ENCODE results near the gene YY1AP1.
"Not testable (repeated sequence)": the region's sequence is repeated elsewhere in the genome, so short reads cannot be mapped to it uniquely, and the experiment has no call there.

Gene YY1AP1

DNA sequence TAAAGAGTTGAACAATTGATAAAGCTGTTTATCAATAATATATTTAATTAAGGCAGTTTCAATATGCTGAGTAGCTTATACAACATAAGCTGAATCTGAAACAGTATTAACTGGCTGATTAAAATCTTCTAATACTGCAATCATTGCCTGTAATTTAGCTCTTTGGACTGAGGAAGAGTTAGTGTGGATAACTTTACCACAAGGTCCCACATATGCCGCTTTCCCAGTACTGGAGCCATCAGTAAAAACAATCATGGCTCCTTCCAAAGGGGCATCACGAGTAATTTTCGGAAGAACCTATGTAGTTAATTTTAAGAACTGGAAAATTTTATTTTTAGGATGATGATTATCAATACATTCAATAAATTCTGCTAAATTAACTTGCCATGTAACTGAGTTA, 7.0 kb upstream of the YY1AP1 start:
- in situ Hi-C loops (cut with HindIII; ENCODE audit: low sequenced_read_pairs) = no loop called here

DNA sequence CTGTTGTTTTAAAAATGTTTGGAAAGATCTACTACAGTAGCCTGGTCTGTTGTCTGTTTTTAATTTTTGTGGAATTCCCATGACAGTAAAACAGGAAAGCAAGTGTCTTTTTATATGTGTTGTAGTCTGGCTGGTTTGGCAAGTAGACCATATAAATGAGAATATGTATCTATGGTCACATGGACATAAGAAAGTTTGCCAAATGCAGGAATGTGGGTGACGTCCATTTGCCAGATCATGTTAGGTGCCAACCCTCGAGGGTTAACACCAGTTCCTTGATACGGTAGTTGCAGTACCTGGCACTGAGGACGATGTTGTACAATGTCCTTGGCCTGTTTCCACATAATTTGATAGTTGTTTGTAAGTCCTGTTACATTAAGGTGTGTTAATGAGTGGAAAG, 6.5 kb upstream of the YY1AP1 start:
- in situ Hi-C loops (cut with HindIII; ENCODE audit: low sequenced_read_pairs) = no loop called here

DNA sequence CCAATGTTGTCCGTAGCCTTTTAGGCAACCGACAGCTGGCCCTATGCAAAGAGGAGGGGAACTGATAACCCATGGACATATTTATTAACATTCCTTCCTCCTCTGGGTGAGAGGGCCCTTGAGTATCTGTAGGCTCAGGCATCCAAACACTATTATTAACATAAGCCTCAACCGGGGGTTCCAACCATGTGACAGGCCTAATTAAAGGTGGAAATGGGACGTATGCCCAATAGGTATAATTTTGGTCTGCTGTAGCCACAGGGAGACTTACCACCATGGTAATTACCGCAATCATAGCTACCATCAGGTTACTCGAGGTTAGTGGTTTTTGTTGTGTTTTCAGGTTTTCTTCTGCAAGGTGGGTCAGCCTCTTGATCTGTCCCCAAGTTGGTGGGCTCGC, 5.6 kb upstream of the YY1AP1 start:
- in situ Hi-C loops (cut with HindIII; ENCODE audit: low sequenced_read_pairs) = no loop called here

- in situ Hi-C loops (cut with HindIII; ENCODE audit: low sequenced_read_pairs) = no loop called here
Measured at GRCh38 chr1:155691992-155692528, 3.5 kb upstream of the YY1AP1 start.

GRCh38 chr1:155689081-155689607, 570 bp upstream of the YY1AP1 start, which contains the start of gene DAP3:
Gene DAP3 (plus strand): TSS chr1:155689091. CDS start chr1:155709780, 20,689 bp downstream.
- in situ Hi-C loops (cut with HindIII; ENCODE audit: low sequenced_read_pairs) = not testable (repeated sequence)

DNA sequence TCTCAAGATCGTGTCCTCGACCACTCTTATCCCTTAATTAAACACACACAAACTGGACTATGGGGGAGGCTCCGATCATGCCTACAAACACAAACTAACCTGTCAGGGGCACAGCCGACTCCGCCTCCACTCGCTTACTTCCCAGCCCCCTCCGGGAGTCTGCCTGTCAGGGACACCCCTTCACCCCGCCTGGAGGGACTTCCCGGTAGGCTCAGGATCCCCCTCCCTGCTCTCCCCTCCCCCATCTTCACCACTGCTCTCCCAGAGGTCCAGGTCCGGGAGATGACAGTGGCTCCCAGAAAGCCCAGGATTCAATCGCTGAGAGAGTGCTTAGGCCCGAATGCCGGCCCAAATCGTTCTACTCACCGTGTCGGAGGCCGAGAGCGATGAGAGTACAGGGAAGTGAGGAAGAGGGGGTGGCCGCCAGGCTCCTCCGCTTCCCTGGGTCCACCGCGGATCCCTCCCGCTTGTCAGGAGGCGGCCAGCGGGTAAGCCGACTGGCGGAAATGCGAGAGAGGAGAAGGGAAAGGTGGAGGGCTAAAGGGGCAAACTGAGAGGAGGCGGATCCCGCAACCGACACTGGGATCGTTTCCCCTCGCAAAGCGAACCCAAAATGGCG, 760 bp downstream of the YY1AP1 start:
- in situ Hi-C loops (cut with HindIII; ENCODE audit: low sequenced_read_pairs) = not testable (repeated sequence)

GRCh38 chr1:155681776-155682175, 6.8 kb downstream of the YY1AP1 start:
- in situ Hi-C loops (cut with HindIII; ENCODE audit: low sequenced_read_pairs) = no loop called here

DNA sequence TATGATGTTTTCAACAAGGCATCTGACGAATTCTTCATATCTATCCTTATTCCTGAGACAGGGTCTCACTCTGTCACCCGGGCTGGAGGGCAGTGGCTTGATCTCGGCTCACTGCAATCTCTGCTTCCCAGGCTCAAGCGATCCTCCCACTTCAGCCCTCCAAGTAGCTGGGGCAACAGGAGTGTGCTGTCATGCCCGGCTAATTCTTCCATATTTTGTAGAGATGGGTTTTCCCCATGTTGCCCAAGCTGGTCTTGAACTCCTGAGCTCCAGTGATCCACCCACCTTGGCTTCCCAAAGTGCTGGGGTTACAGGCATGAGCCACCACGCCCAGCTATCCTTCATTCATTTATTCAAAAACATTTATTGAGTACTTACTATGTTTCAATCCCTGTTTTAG, 8.0 kb downstream of the YY1AP1 start:
- in situ Hi-C loops (cut with HindIII; ENCODE audit: low sequenced_read_pairs) = no loop called here

DNA sequence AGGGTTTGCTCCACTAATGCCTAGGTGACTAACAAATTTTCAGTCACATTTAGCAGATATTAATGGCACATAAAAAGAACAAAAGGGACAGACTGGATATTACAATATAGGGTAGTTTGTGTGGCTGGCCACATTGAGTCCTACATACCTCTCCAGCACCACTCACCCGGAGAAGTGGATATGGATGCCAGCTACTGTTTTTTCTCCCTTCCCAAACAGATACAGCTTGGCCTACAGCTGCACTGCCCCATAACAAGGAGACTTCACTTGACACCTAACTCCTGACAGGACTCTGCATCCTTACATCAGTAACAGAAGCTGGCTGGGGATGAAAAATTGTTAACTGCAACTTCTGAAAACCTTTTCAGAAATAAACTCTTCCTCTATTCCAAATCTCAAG, 9.6 kb downstream of the YY1AP1 start:
- in situ Hi-C loops (cut with HindIII; ENCODE audit: low sequenced_read_pairs) = not testable (repeated sequence)

- in situ Hi-C loops (cut with HindIII; ENCODE audit: low sequenced_read_pairs) = no loop called here
Measured at GRCh38 chr1:155678027-155678426, 10.5 kb downstream of the YY1AP1 start.

- in situ Hi-C loops (cut with HindIII; ENCODE audit: low sequenced_read_pairs) = no loop called here
Measured at GRCh38 chr1:155673003-155673402, 15.6 kb downstream of the YY1AP1 start.

DNA sequence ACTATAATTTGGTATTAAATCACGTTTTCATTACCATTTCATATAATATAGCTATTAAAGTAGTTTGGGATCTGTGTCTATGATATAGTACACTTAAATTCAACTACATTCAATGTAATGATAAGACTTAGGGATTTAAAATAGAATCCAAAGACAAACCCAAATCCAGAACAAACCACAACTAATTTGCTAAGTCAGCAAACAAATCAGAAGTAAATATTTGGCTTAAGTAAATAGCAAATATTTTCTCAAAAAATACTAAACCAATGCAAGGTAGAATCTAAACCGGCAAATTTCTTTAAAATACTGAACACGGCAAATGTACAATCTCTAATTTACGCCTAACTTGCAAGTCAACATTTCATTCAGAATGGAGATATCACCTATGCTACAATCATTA, 16.8 kb downstream of the YY1AP1 start:
- in situ Hi-C loops (cut with HindIII; ENCODE audit: low sequenced_read_pairs) = no loop called here

- in situ Hi-C loops (cut with HindIII; ENCODE audit: low sequenced_read_pairs) = no loop called here
Measured at GRCh38 chr1:155669233-155670162, 19.1 kb downstream of the YY1AP1 start.

- in situ Hi-C loops (cut with HindIII; ENCODE audit: low sequenced_read_pairs) = not testable (repeated sequence)
Measured at GRCh38 chr1:155661239-155661638, 27.3 kb downstream of the YY1AP1 start.

- in situ Hi-C loops (cut with HindIII; ENCODE audit: low sequenced_read_pairs) = no loop called here
Measured at GRCh38 chr1:155657463-155657862, 31.1 kb downstream of the YY1AP1 start.

- in situ Hi-C loops (cut with HindIII; ENCODE audit: low sequenced_read_pairs) = no loop called here
Measured at GRCh38 chr1:155652951-155653350, 35.6 kb downstream of the YY1AP1 start.

DNA sequence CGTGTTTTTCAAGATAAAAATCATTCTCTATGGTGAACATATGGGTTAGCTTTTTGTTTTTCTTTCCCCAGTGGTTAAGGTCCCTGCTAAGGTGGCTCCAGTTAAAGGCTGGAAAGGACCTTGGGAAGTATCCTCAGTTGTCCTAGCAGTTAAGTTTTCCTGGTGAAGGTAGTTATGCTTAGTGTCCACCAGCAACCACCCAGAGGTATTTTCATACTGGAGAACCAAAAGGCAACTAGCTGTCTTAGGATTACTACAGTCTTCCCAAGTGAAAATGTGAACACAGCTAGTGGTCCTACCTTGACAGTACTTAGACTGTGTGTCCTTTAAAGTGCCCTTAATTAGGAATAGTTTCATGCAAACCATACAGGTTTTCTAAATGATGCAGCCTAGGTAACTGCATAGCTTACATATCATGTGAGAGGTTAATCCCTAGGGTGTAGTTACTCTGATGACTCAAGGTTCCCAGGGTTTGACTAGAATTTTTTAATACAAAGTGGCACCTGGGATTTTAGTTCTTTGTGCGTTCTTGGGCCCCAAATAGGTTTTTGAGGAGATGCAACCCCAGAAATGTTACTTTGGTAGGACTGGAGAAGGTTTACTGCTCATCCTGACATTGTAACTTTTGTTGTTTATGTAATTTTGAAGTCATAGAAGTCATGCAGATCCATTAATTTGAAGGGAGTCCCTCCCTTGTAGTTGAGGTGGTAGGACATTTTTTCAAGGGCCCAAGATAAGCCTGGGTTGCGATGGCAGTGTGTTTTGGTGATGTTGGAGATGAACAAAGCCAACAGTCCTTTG, 36.5 kb downstream of the YY1AP1 start:
- in situ Hi-C loops (cut with HindIII; ENCODE audit: low sequenced_read_pairs) = no loop called here

- in situ Hi-C loops (cut with HindIII; ENCODE audit: low sequenced_read_pairs) = no loop called here
Measured at GRCh38 chr1:155650231-155650757, 38.3 kb downstream of the YY1AP1 start.

DNA sequence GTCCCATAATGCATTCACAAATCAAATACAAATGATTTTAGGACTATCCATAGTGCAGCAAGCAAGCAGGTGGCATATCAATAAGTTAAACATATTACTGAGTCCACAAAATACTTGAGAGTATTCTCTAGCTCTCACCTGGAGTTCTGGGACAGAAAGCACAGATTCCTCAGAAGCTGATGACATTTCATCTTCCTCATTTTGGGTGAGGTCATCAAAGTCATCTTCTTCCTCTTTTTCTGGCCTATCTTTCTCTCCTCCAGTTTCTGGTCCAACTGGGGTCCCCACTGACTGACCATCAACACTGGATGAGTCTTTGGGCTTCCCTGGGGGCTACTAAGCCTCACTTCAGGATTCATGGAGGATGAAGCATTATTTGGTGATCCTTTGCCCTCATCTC, 38.9 kb downstream of the YY1AP1 start:
- in situ Hi-C loops (cut with HindIII; ENCODE audit: low sequenced_read_pairs) = no loop called here
